Stimulated activated CD4-positive, alpha-beta T cell treated with anti-CD3 and anti-CD28 coated beads, Interleukin-4, amount 100 ng/mL, for 48 hours (primary cell): ENCODE data around the gene C2.
A peak's percentile ranks its signal among the peaks of the same experiment; 100 is the strongest.
"Not testable (repeated sequence)": the region's sequence is repeated elsewhere in the genome, so short reads cannot be mapped to it uniquely, and the experiment has no call there.

Source experiments
- DNase-seq, 2 donors: peaks; one replicate each; pipeline ENCODE4 v3.0.0-alpha.2; 2020; ENCODE audit warnings: low read depth in 2 of 2

The C2 gene

DNA sequence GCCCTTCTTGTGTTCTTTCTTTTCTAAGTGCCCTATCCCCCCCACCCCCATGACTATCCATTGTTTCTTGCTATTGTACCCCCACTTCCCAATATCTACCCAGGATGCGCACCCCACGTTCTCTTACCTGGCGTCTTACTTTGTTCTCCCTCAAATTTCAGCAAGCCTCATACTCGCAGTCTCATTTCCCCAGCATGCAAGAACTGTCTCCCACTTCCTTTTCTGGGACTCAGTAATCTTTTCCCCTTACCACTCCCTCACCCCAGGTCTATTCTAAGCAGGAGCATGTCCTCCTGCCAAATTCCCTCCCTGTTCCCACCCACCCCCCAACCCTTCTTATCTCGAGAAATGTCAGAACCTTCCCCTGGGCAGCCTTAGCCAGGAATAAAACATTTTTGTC lies 28.3 kb upstream of the C2 start:
- no peak for DNase-seq

DNA sequence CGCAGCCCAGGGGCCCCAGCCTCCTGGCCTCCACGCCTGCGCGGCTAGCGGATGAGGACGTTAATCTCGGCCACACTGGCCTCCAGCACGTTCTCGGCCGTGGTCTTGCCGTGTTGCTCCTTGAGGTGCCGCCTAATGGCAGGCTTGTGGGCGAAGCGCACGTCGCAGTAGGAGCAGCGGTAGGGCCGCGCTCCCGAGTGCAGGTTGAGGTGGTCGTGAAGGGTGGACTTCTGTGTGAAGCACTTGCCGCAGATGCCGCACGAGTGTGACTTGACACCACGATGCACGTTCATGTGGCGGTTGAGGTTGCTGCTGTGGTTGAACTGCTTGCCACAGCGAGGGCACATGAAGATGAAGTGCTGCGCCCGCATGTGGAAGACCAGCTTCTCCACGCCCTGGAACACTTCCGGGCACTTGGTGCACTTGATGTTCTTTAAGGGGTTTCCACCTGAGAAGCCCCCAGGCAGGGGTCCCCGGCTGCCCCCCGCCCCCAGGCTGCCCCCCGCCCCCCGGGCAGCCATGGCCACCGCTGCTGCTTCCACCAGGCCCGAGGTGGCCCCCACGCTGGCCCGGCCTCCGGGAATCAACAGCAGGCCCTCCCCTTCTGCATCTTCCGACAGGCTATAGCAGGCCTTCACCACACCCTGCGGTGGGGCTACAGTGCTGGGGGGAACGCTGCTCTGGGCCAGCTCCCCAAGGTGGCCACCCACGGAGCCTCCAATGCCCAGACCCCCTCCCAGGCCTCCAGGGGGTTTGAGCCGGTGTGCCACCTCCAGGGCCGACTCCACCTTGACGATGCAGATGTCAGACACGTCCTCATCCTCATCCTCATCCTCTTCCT lies 27.4 kb upstream of the C2 start:
- no peak for DNase-seq

DNA sequence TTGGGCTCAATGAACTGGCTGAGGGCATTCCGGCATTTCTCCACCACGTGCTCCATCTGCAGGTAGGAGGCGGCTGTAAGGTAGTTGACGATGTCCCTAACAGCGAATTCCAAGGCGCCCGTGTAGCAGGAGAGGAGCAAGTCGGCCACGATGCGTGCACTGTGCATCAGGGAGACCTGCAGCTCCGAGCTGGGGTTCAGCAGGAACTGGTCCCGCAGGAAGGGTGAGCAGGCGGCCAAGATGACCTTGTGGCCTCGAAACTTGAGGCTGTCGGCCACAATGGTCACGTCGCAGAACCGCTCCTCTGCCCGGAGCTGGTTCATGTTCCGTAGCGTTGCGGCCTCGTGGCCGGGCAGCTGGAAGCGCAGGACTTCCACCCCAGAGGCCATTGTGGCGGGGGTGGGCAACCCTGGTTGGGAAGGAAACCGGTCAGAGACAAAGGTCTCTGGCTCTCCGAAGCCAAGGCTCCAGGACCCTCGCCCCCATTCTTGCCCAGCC lies 26.6 kb upstream of the C2 start:
- DNase-seq = no peak

DNA sequence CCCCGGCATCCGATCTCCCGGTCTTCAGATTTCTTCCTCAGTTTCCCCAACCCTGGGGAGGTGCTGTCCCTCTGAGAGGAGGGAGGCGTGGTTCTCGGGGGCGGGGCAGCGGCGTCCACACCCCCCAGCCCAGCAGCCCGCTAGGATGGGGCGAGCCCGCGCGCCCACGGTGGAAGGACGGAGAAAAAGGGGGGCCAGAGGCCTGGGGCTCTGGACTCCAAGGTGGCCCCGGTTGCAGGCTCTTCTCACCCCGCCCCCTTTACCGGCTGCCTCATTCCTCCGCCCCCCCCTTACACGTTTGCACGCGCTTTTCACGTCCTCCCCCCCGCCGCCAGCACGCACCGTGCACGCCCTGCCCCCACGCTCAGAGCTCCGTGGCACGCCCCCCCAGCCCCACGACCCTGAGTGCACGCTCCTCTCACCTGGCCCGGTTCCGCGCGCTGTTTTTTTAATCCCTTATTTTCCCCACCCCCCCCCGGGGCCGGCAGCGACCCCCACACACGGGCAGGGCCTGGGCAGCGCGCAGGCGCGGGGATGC lies 26.0 kb upstream of the C2 start:
- peak; percentile 53 to 56 for DNase-seq

DNA sequence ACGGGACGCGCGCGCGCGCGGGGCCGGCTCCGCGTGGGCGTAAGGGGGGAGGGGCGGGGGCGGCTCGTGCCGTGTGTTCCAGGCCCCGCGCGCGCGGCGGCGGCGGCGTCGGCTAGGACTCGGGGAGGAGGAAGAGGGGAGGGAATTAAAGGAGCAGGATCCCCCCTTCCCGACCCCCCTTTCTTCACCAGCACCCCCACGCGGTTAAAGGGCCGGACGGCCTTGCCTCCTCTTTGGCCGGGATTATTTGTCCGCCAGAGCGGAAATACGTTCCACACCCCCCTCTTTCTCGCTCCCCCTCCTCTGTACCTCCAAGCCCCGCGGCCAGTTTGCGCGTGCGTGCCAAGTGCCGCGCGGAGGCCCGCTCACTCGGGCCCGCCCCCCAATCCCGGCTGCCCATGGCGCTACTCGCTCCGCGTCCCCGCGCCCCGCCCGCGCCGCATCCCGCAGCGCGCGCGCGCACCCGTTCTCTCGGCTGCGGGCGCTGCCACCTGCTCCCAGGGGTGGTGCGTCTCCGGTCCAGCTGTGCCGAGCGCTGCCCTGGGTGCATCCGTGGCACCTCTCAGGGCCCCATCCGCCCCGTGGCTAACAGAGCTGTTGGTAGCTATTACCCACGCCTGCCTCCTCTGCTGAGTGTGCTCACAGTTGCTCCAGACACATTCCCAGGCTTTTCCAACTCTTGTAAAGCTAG lies 25.4 kb upstream of the C2 start, which contains the start of gene ZBTB12:
TSS of gene ZBTB12 (minus strand) at position 134 of the 691 bp plus-strand sequence. CDS start 781 bp downstream, outside the sequence.
- peak; percentile 70 to 82 for DNase-seq

DNA sequence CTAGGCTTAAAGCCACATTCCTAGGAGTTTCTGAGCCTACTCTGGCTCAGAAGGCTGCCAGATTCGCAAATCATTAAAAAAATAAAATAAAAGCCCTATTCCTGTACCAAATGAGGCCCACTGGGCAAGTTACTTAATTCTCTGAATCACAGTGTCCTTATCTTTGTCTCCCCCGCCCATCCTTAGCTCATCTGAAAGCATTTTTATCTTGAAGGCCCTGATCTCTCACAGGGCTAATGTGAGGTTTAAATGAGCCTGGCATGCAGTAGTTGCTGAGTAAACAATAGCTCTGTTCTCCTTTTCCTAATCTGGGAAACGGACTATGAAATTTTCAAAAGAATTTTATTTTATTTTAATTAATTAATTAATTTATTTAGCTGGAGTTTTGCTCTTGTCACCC lies 23.6 kb upstream of the C2 start:
- no peak for DNase-seq

DNA sequence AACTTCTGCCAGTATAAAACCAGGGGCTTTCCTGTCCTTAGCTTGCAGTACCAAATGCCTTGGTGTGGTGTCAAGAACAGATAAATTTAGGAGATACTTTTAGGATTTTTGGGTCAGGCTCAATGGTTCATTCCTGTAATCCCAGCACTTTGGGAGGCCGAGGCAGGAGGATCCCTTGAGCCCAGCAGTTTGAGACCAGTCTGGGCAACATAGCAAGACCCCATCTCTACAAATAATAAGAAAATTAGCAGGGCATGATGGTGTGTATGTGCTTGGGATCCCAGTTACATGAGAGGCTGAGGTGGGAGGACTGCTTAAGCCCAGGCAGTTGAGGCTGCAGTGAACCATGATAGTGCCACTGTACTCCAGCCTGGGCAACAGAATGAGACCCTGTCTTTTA lies 22.5 kb upstream of the C2 start:
- no peak for DNase-seq

DNA sequence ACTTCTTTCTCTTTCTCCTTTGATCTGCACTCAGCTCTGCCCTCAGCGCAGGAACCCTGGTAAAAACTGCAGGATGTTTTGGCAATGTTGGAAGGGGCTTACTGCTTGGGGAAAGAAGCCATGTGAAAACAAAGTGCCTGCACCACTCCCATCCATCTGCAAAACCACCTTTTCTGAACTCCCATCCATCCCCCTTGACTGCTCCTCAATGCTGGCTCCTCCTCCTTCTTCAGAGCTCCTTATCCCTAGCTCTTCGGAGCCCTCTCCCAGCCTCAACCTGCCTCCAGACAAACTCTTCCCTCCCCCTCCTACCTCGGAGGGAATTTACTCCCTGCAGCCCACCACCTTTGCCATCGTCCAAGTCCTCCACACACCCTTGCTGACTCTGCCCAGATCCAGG lies 21.4 kb upstream of the C2 start:
- DNase-seq = no peak

DNA sequence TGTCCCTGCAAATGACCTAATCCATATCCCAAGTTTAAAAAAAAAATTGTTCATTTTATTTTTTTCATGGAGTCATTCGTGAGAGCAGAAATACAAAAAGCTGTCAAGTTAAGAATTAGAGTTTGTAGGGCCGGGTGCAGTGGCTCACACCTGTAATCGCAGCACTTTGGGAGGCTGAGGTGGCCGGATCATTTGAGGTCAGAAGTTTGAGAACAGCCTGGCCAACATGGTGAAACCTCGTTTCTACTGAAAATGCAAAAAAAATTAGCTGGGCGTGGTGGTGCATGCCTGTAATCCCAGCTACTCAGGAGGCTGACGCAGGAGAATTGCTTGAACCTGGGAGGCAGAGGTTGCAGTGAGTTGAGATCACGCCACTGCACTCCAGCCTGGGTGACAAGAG lies 20.8 kb upstream of the C2 start:
- not testable (repeated sequence) for DNase-seq

DNA sequence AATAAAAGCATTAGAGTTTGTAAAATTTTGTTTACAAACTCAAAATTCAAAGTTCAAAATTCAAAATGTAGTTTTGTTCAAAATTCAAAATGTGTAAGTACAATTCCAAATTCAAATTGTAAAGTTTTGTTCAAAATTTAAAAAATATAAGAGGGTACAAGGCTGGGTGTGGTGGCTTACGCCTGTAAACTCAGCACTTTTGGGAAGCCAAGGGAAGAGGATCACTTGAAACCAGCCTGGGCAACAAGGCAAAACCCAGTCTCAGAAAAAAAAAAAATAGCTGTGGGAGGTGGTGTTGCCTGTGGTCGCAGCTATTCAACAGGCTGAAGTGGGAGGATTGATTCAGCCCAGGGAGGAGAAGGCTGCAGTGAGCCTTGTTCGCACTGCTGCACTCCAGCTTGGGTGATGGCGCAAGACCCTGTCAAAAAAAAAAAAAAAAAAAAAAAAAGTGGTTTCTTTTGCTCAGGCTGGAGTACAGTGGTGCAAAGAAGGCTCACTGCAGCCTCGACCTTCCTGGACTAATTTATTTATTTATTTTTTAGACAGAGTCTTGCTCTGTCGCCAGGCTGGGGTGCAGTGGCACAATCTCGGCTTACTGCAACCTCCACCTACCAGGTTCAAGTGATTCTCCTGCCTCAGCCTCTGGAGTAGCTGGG lies 20.2 kb upstream of the C2 start:
- no peak for DNase-seq

DNA sequence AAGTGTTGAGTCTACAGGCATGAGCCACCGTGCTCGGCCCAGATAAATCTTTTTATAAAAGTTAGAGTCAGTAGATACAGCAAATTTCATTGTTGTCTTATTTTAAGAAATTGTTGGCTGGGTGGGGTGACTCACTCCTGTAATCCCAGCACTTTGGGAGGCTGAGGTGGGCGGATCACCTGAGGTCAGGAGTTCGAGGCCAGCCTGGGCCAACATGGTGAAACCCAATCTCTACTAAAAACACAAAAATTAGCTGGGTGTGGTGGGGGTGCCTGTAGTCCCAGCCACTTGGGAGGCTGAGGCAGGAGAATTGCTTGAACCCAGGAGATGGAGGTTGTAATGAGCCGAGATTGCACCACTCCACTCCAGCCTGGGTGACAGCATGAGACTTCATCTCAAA lies 19.3 kb upstream of the C2 start:
- not testable (repeated sequence) for DNase-seq

DNA sequence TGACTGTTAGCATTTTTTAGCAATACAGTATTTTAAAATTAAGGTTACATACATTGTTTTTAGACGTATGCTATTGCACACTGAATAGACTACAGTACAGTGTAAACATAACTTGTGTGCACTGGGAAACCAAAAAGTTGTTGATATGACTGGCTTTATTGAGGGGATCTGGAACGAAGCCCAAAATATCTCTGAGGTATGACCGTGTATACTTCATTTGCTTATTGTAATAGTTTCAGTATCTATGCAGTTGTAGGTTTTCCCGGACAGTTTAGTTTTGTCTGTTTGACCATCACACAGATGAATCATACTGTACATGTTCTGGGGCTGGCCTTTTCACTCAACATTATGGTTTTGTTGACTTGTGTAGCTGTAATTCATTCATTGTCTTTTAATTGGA lies 18.7 kb upstream of the C2 start:
- no peak for DNase-seq

DNA sequence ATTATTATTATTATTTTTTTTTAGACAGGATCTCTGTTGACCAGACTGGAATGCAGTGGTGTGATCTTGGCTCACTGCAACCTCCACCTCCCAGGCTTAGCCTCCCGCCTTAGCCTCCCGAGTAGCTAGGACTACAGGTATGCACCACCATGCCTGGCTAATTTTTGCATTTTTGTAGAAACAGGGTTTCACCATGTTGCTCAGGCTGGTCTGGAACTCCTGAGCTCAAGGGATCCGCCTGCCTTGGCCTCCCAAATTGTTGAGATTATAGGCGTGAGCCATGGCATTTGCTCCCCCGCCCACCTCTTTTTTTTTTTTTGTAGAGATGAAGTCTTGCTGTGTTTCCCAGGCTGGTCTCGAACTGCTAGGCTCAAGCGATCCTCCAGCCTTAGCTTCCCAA lies 18.2 kb upstream of the C2 start:
- not testable (repeated sequence) for DNase-seq

DNA sequence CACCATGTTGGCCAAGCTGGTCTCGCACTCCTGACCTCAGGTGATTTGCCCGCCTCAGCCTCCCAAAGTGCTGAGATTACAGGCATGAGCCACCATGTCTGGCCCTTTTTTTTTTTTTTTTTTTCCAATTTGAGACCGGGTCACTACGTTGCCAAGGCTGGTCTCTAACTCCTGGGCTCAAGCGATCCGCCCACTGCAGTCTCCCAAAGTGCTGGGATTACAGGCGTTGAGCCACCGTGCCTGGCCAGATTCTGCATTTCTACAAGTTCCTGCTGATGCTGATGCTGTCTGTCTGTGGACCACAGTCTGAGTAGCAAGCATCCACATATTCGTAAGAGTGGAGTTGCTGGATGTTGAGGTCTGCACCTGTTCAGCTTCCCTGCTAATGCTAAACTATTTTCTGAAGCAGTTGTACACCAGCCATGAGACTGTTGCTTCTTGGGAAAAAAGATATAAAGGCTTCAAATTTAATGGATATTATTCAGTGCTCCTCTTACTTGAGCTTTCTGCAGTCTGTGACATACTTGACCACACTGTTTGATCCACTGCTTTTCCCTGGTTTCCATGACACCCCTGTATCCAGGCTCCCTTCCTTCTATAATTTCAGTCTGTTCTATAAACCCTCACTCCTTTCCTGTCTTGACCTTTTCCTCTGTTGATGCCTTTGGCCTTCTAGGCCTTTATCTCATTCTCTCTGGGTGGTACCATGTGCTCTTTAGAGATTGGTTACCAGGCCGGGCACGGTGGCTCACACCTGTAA lies 15.5 kb upstream of the C2 start:
- no peak for DNase-seq

DNA sequence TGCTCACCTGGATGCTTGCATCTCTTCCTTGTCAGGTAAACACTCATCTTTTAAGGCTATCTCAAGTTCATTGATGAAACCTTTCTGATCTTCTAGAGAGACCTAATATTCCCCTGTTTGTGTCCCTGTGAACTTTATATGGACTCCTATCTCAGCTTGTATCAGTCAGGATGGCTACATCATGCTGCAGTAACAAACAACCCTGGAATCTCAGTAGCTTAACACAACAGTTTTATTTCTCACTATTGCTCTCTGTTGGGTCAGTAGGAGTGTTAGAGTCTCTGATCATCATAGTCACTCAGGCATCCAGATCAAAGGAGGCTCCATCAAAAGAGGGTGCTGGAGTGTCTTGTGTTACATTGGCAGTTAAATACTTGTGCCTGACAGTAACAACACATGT lies 12.2 kb upstream of the C2 start:
- no peak for DNase-seq

DNA sequence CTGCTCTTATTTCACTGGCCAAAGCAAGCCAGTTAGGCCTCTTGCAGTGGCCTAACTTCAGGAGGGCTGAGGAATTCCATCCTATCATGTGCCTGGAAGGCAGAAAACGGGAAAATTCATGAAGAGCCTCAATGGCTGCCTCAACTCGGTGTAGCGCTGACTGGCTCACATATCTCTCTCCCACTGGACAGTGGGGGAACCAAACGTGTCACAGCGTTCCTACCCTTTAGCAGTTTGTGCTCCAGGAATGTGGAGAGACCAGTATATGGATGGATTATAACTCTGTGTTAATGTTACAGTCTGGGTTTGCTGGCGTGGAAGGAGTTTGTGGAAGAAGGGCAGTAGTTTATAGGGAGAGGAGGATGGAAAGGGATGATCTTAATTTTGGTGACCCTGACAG lies 11.8 kb upstream of the C2 start:
- no peak for DNase-seq

DNA sequence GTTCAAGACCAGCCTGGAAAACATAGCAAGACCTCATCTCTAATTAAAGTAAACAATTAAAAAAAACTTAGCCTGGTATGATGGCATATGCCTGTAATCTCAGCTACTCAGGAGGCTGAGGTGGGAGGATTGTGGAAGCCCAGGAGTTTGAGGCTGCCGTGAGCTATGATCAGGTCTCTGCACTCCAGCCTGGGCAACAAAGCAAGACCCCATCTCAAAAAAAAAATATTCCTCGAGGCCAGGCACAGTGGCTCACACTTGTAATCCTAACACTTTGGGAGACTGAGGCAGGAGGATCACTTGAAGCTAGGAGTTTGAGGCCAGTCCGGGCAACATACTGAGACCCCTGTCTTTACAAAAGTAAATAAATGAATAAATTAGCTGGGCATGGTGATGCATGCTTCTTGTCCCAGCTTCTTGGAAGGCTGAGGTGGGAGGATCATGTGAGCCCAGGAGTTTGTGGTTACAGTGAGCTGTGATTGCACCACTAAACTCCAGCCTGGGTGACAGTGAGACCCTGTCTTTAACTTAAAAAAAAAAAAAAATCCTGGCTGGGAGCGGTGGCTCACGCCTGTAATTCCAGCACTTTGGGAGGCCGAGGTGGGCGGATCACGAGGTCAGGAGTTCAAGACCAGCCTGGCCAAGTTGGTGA lies 9.3 kb upstream of the C2 start:
- DNase-seq = no peak

DNA sequence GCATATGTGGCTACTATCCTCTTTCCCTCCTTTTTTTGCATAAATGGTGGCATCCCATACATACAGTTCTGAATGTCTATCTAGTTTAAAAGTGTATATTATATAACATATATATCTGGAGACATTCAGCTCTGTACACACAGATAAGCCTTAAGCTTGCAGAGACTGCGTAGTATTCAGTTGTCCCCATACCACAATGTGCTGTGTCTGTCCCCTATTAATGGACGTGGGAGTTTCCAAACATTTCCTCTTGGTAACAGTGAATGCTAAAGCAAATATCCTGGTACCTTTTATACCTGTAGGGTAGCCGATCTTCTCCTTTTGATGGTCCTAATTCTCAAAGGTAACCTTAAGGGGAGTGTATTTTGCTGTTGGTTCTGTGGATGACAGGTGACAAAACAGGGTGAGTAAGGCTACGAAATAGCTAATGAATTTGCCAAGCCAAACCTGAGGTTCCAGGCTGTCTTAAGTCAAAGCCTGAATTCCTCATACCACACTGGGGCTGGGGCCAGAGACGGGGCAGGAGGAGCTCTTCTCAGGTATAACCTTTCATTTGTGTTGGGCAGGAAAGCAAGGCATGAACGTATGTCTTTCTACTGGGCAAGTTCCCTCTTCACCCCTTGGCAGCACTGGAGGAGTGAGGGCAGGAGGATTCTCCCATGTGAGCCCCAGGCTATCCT lies 7.8 kb upstream of the C2 start:
- DNase-seq = no peak

DNA sequence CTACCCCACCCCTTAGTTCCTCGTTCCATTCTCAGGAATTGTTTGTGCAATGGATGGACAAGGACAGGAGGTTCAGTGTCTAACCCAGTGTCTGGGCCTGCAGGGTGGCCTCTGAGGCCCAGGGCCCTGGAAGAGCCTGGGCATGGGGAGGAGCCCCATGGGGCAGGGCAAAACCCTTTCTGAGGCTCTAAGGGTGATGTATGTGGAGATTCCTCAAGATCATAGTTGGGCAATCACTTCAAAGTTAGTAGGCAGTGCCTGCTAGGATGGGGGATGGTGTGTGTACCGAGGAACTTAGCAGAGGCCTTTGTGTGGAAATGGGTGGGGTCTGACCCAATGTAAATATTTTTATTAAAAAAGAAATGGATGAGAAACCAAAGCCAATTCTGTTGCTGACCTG lies 6.7 kb upstream of the C2 start:
- no peak for DNase-seq

DNA sequence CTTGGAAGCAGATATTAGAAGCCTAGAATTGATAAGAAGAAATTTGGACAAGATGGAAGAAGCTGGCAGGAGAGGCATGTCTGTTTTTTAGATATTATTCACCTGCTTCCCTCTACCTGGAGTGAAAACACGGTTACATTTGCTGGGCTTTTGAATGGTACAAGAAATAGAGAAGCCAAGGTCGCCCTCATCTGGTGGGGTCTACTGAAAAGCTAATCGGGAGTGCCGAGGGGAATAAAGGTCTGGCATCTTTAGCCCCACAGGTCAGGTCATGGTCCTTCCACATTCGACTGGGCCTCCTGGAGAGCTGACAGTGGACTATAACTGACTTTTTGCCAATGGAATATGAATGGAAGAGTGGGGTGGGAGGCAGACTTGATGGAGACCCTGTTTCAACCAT lies 4.6 kb upstream of the C2 start:
- DNase-seq = no peak
